GM21360 (cell line): Measurements from ENCODE around the gene FAM83B.
"Not testable (repeated sequence)": the region's sequence is repeated elsewhere in the genome, so short reads cannot be mapped to it uniquely, and the experiment has no call there.

Source experiments
- ATAC-seq: cut with Tn5 transposase; IDR thresholded peaks from one replicate; pipeline ENCODE4 v1.9.1; 2021; ENCODE audit warnings: mild to moderate bottlenecking, moderate library complexity; ENCODE audit not compliant: unreplicated experiment

The FAM83B gene

DNA sequence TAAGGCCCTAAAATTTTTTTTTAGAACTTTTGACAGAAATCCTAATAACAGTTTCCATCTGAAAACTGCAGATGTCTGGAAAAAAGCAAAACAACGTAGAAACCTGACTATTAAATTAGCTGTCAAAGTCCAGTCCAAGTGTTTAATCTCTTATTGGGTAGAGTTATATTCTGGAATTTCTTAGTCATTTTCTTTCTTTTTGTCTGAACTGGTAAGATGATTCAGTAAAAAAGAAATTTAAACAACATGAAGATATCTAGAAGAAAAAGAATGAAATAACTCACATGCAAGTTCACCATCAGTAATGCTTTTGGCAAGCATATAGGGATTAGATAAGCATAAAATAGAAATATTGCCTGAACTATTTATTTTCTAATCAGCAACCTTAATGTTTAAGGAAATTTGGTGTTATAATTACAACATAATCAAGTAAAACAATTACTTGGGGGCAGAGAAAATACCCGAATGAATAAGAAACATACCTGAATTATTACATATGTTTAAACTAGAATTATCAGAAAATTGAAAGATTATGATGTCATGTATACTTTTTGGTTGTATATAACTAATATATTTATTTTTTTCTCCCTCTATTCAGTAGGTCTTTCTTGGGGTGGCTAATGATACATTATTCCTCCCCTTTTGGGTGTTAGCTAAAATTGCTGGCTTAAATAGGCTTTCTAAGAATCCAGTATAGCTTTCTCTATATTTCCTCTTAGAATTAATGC lies 51.1 kb downstream of the FAM83B start:
- ATAC-seq: no peak

DNA sequence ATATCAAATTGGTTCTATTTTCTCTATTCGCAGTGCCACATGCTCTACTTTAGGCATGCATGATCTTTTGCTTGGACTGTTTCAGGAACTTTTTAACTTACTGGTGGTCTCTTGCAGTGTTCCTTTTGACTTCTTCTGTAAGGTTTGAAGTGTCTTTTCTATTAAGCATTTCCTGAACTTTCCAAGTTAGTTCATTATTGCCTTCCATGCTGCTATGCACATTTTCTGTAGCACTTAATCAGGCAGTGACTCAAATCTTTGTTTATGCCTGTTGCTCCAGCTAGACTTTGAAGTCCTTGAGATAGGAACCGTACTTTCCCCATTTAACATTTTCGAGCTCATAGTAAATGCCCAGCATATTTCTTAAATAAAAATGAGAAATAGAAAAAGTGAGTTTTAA lies 52.2 kb downstream of the FAM83B start:
- no peak for ATAC-seq

DNA sequence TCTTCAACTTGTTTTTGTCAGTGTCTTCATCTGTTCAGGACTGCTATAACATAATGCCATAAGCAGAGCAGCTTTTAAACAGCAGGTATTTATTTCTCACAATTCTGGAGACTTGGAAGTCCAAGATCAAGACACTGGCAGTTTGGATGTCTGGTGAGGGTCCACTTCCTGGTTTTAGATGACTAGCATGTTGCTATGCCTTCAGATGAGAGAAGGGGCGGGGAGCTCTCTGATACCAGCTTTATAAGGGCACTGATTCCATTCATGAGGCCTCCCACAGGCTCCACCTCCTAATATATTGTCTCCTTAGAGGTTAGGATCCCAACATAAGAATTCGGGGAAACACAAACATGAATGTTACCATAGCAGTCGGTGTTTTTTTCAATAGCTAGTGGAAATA lies 52.9 kb downstream of the FAM83B start:
- ATAC-seq: no peak

- no peak for ATAC-seq
Observed at GRCh38 chr6:54899986-54900385, 53.4 kb downstream of the FAM83B start.

DNA sequence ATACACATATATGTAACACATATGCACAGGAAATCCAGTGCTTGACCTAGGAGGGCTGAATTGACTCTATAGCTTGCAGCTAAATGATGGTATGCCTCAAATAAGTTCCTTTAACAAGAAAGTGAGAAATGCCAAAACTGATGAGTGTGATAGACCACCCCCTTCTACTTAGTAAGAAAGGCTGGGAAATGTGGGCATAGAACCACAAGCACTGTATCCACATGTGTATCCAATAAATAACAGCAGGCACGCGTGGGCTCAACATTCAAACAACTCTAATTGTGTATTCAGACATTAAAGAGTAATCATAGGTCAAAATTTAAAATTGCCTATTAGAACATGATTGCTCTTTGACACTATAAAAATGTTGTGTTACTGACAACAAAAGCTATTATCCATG lies 54.1 kb downstream of the FAM83B start:
- ATAC-seq: no peak

DNA sequence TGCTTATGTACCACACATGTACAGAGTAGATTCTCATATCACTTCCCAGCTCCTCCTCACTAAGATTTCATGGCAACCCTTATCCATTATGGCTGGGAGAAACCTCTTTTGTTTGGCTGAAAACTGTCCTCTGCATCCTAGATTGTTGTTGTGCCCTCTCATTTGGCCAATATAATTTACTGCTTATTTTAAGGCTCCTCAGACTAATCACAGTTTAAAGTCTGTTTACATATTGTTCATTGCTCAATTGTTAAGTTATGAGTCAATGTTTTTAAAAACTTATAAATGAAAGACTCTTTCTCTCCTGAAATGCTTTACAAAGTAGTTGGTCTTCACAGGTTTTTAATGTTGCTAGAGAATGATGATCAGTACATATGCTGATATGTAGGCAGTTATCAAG lies 57.3 kb downstream of the FAM83B start:
- no peak for ATAC-seq

- peak; percentile 80 for ATAC-seq
Observed at GRCh38 chr6:54907355-54907754, 60.8 kb downstream of the FAM83B start.

- ATAC-seq: no peak
Observed at GRCh38 chr6:54909184-54909583, 62.6 kb downstream of the FAM83B start.

- no peak for ATAC-seq
Observed at GRCh38 chr6:54910431-54910884, 63.9 kb downstream of the FAM83B start.

GRCh38 chr6:54910921-54911320 lies 64.3 kb downstream of the FAM83B start:
- no peak for ATAC-seq

GRCh38 chr6:54913211-54913610 lies 66.6 kb downstream of the FAM83B start:
- ATAC-seq: no peak

DNA sequence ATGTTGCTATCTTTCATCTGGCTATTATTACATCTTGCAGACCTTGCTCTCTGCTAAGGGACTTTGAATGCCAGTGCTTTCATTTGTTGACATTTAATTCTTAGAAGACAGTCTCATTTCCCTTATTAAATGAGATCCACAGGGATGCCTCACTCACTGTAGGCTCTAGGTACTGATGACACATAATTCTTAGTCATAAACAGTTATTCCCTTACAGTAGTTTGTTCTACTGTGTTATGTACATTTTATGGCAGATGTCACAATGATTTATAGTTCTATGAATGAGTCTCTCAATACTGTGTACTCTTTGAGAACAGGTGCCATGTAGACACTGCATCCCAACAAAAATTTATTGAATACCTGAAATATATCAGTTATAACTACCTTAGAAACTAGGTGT lies 70.3 kb downstream of the FAM83B start:
- ATAC-seq: no peak

DNA sequence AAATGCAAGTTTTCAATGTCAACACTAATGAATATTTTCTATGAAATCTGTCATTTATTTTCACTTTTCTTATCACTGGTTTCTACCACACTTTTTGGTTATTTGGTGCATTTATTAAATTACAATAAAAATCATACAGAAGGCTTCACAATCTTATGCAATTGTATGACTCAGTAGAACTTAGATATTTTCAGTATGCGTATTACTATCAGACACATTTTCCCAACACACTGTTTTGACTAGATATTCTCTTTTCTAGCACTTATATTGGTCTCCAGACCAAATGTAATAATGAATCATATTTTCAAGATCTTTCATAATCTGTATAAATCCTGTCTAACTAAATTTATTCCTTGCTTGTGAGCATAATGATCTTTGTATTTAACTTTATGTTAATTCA lies 74.1 kb downstream of the FAM83B start:
- no peak for ATAC-seq

- no peak for ATAC-seq
Observed at GRCh38 chr6:54921891-54922290, 75.3 kb downstream of the FAM83B start.

DNA sequence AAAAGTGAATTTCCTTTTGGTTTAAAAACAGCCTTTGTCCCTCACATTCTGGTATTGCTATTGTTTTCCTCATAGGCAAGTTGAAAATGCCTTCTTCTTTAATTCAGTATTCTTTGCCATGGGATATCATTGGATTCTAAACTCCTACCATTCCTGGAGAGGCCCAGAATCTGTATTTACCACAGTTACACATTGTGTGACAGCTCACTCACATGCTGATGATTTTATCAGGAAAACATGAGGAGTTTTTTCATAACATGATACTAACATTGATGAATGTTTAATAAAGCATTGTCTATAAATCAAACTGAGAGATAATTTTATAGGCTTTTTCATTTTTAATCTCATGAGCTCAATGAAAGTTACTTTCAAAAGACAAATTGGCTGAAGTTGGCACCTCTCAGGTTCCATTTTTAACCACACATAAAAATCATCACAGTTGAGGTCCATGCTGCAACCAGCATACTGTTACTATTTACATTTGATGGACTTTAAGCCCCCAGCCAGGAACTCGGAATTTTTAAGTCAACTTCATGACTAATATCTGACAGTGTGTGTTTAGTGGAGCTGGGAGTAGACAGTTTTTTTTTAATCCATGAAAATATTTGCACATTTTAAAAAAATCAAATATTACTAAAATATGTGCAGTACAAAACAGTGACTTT lies 82.8 kb downstream of the FAM83B start:
- no peak for ATAC-seq

DNA sequence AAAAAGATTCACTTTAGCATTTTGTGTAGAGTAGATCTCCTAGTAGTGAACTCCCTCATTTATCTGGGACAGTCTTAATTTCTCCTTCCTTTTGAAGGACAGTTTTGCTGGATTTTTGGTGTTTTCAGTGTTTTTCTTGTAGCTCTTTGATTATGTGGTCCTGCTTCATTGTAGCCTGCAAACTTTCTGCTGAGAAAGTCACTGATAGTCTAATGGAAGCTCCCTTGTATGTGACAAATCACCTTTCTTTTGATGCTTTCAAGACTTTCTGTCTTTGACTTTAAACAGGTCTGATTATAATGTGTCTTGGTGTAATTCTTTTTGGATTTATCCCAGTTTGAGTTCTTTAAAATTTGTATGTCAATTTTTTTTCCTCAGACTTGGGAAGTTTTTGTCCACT lies 86.1 kb downstream of the FAM83B start:
- no peak for ATAC-seq

DNA sequence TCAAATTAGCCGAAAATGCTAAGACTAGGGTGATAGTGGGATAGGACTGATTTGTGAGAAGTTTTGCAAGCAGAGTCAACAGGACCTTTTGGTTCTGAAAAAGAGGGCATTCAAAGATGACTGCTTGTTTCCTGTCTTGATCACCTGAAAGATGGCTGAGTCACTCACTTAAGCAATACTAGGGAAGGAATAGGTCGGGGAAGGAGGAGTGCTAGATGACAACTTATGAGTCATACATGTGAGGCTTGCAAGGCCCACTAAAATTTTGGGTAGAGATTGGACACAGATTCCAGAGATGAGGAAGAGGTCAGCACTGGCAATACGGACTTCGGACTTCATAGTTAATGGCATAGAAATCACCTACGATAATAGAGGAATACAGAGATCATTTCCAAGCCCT lies 89.2 kb downstream of the FAM83B start:
- ATAC-seq: no peak

DNA sequence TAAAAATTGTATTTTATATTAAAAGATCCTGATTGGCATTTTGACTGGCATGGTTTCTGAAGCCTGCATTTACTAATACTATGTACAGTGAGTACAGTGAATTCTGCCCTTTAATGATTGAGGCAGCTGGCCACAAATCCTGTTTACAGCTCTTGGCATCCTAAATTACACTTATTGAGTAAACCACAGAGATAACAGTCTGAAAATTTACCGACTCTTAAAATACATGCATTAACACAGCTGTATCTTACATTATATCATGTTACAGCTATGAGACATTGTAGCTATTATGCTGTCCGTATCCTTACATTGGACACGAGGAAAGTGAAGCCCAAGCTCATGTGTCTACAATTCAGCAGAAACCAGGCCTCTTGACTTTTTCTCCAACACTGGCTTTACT lies 90.8 kb downstream of the FAM83B start:
- ATAC-seq: no peak

- ATAC-seq: no peak
Observed at GRCh38 chr6:54957698-54958097, 111.1 kb downstream of the FAM83B start.

- no peak for ATAC-seq
Observed at GRCh38 chr6:54958446-54958845, 111.9 kb downstream of the FAM83B start.

- ATAC-seq: no peak
Observed at GRCh38 chr6:54959820-54960219, 113.2 kb downstream of the FAM83B start.

GRCh38 chr6:54961372-54961771 lies 114.8 kb downstream of the FAM83B start:
- not testable (repeated sequence) for ATAC-seq

GRCh38 chr6:54970337-54970736 lies 123.8 kb downstream of the FAM83B start:
- no peak for ATAC-seq
